Tibial nerve (tissue), 4 donors: ENCODE data around the gene PDZRN3. TPM values are rescaled to one million over a fixed set of nuclear protein-coding genes. Genes with fewer than 3 reads are reported as not detected.

Experiments
- DNase-seq, 2 donors: peaks; one replicate each; pipeline ENCODE4 v3.0.0-alpha.2; 2019; ENCODE audit warnings: low spot score in 2 of 2
- H3K27ac ChIP-seq, 4 donors: fragments of 200-600 bp; sonication (generic) in 3 of 4; one replicate each; pipeline ENCODE4 v1.5.1; 2017 to 2019; ENCODE audit warnings: mild to moderate bottlenecking in 1 of 4
- H3K27me3 ChIP-seq, 2 donors: fragments of 200-600 bp; sonication (generic) in 1 of 2; one replicate each; pipeline versions ENCODE4 v1.5.1 to v1.6.0; 2017 to 2019
- H3K36me3 ChIP-seq, 3 donors: fragments of 200-600 bp; sonication (generic); one replicate each; pipeline ENCODE4 v1.5.1; 2018 to 2019
- H3K4me1 ChIP-seq, 4 donors: fragments of 200-600 bp; sonication (generic) in 3 of 4; one replicate each; pipeline ENCODE4 v1.5.1; 2017 to 2019
- H3K4me3 ChIP-seq, 4 donors: fragments of 200-600 bp; sonication (generic) in 3 of 4; one replicate each; pipeline ENCODE4 v1.5.1; 2017 to 2019; ENCODE audit warnings: mild to moderate bottlenecking in 1 of 4, moderate library complexity in 1 of 4
- H3K9me3 ChIP-seq, 4 donors: fragments of 200-600 bp; sonication (generic) in 3 of 4; one replicate each; pipeline ENCODE4 v1.5.1; 2017 to 2019
- EP300 ChIP-seq, 2 donors: sonication (generic); formaldehyde crosslinking; IDR thresholded peaks; one replicate each; pipeline ENCODE4 v1.6.1; 2017; ENCODE audit warnings: antibody characterized with exemption in 2 of 2, mild to moderate bottlenecking in 1 of 2
- POLR2A ChIP-seq, 2 donors: fragments of 450-650 bp; IDR thresholded peaks; one replicate each; pipeline ENCODE4 v1.6.1; 2017; ENCODE audit warnings: antibody characterized with exemption in 2 of 2, mild to moderate bottlenecking in 2 of 2, moderate library complexity in 2 of 2
- WGBS, 2 donors: methylation state at CpG; one replicate each; pipeline ENCODE4 v1.1.5; 2018; 5-methylcytosine and 5-hydroxymethylcytosine counted together
- total RNA-seq, 4 donors: library from RNA; depleted of rRNA; stranded (reverse); fragments of >200 nt; gene quantifications; one replicate each; pipeline ENCODE4 v1.1.0, GENCODE V29; 2016
- TF ChIP-seq, protein P1 (sequence below), 5 experiments: fragments of 200-600 bp in 3 of 5; fragments of 450-650 bp in 2 of 5; sonication (generic) in 3 of 5; IDR thresholded peaks; one replicate each; pipeline ENCODE4 v1.5.1; 2016 to 2019; ENCODE audit warnings: antibody characterized with exemption in 5 of 5, mild to moderate bottlenecking in 3 of 5, moderate library complexity in 2 of 5

Gene PDZRN3
- total RNA-seq, 4 donors from 2014 or later, result 48.3 to 87.2 (median 64.3) TPM

DNA sequence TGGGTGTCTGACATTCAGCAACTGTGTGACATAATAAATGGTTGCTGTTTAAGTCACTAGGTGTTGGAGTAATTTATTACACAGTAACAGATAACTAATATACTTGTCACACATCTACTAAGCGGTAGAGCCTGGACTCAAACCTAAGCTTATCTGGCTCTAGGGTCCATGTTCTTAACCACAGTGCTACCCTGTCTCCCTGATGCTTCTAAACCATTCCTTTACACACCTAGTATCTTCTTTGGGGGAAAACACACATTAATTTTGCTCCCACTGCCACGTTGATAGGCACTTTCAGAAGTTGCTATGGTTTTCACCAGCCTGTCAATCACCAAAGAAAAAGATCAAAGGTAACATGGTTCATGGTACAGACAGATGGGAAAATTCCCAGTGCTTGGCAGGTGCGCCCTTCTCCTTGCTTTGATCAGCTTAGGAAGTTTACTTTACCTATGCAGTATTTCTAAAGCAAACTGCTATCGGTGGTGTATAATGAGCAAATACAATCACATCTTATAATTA lies 150.8 kb downstream of the PDZRN3 start:
- DNase-seq, result no peak
- no peaks in the 10 kb centered on the region for H3K27me3 ChIP-seq
- no peak overlapping the region for H3K27ac ChIP-seq
- WGBS, 2 donors, result 73 to 84% methylated on average over 4 of the region's 4 CpGs
- no peaks in the 10 kb centered on the region for H3K9me3 ChIP-seq
- no peak for TF ChIP-seq POLR2A (IDR thresholded peaks at IDR 0.05)
- TF ChIP-seq EP300 (IDR thresholded peaks at IDR 0.05), result no peak
- TF ChIP-seq, protein P1, sequence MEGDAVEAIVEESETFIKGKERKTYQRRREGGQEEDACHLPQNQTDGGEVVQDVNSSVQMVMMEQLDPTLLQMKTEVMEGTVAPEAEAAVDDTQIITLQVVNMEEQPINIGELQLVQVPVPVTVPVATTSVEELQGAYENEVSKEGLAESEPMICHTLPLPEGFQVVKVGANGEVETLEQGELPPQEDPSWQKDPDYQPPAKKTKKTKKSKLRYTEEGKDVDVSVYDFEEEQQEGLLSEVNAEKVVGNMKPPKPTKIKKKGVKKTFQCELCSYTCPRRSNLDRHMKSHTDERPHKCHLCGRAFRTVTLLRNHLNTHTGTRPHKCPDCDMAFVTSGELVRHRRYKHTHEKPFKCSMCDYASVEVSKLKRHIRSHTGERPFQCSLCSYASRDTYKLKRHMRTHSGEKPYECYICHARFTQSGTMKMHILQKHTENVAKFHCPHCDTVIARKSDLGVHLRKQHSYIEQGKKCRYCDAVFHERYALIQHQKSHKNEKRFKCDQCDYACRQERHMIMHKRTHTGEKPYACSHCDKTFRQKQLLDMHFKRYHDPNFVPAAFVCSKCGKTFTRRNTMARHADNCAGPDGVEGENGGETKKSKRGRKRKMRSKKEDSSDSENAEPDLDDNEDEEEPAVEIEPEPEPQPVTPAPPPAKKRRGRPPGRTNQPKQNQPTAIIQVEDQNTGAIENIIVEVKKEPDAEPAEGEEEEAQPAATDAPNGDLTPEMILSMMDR (IDR thresholded peaks at IDR 0.05), result no peak
- H3K4me1 ChIP-seq, result peaks cover 0 to 21% (median 3%) of the 10 kb centered on the region in 4 donors
- no peaks in the 10 kb centered on the region for H3K36me3 ChIP-seq
- no peak overlapping the region for H3K4me3 ChIP-seq

DNA sequence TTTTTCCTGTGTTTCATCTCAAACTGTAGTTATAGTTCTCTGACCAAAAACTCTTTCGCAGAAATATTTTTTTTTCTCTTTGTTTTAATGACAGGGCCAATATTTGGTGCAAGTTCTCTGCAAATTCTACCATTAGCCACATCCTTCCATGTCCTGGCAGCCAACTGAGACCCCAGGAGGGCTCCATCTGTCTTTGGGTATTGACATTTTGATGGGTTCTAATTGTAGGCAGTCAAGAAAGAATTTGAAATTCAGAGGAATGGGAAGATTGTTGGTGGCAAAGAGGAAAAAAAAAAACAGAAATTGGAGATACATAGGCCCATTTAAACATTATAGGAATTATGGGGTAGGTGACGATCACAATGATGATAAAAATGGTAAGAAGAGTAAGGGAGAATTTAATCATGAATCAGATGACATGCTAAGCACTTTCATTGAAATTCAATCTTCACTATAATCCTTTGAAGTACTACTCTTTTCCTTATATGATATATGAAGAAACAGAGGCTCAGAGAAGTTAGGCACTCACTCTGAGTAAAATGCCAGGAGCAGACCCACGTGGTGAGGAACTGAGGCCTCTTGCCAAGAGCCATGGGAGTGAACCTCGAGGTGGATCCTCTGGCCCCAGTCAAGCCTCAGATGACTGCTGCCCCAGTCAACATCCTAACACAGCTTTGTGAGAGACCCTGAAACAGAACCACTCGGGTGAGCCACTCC lies 151.4 kb downstream of the PDZRN3 start:
- no peak for DNase-seq
- Histone ChIP-seq H3K36me3 (no peaks in the 10 kb centered on the region), H3K4me3 (no peak overlapping the region), H3K27me3 (no peaks in the 10 kb centered on the region), H3K9me3 (no peaks in the 10 kb centered on the region), H3K4me1 (peaks cover 0 to 21% (median 3%) of the 10 kb centered on the region in 4 donors), H3K27ac (no peak overlapping the region)
- TF ChIP-seq, protein P1 (IDR thresholded peaks at IDR 0.05), result no peak
- TF ChIP-seq EP300 (IDR thresholded peaks at IDR 0.05) (no peak), POLR2A (IDR thresholded peaks at IDR 0.05) (no peak)
- WGBS, 2 donors, result 73 to 80% methylated on average over 5 of the region's 5 CpGs

DNA sequence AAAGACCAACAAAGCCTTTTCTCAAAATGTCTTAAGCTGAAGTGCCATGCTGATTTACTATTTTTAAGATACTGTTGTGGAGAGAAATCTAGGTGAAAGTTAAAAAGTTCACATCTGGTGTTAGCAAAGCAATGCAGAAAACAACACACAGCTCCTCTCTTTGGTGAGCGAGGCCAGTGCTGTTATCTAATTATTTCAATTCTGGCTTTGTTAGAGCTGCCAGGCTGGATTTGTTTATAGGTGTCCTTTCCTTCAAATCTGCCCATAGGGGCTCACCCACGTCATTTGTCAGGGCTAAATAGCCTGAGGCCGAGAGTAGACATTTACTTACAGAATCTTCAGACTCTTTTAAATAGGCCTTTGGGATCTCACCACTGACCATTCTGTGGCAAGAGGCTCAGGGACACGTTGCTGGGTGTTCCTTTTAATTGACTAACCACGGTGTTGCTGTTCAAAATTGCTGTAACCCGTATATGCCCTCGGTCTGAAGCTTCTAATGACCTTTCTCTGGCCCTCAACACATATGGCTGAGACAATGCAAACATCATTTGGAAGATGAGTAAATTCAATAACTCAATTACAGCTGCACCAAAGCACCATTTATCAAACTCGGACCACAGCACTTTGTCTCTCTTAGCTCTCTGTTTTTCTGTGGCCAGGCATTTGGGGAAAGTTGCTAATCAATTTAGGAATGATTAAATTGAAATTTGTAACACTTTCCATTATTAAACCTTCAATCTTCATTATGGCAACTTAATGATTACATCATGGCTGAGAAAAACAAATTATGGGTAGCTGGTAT lies 152.6 kb downstream of the PDZRN3 start:
- Histone ChIP-seq H3K9me3 (no peaks in the 10 kb centered on the region), H3K27me3 (no peaks in the 10 kb centered on the region), H3K4me3 (no peak overlapping the region), H3K4me1 (peaks cover 0 to 21% (median 3%) of the 10 kb centered on the region in 4 donors), H3K27ac (peak overlapping the region in 1 of 4 donors; percentile 61), H3K36me3 (no peaks in the 10 kb centered on the region)
- WGBS, 2 donors, result 39 to 44% methylated on average over 8 of the region's 8 CpGs
- TF ChIP-seq, protein P1 (IDR thresholded peaks at IDR 0.05), result no peak
- peak in 1 of 2 donors; percentile 18 for TF ChIP-seq EP300 (IDR thresholded peaks at IDR 0.05)
- no peak for DNase-seq

DNA sequence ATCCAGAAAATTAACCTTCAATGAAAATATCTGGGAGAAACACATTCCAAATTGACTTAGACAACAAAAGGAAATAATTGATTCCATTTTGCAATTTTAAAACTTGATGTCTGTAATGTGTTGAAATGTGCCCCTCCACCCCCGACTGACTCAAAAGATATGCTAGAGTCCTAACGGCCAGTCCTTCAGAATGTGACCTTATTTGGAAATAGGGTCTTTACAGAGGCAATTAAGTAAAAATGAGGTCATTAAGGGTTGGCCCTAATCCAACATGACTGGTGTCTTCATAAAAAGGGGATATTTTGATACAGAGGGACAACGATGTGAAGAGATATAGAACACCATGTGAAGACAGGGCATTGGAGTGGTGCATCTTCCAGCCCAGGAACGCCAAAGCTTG lies 153.9 kb downstream of the PDZRN3 start:
- Histone ChIP-seq H3K4me3 (no peak overlapping the region), H3K36me3 (no peaks in the 10 kb centered on the region), H3K9me3 (no peaks in the 10 kb centered on the region), H3K27me3 (no peaks in the 10 kb centered on the region), H3K27ac (no peak overlapping the region), H3K4me1 (peaks cover 0 to 21% (median 3%) of the 10 kb centered on the region in 4 donors)
- TF ChIP-seq, protein P1 (IDR thresholded peaks at IDR 0.05), result no peak
- TF ChIP-seq EP300 (IDR thresholded peaks at IDR 0.05) (no peak), POLR2A (IDR thresholded peaks at IDR 0.05) (no peak)
- WGBS, 2 donors, result 63 to 65% methylated on average over 4 of the region's 4 CpGs
- no peak for DNase-seq

DNA sequence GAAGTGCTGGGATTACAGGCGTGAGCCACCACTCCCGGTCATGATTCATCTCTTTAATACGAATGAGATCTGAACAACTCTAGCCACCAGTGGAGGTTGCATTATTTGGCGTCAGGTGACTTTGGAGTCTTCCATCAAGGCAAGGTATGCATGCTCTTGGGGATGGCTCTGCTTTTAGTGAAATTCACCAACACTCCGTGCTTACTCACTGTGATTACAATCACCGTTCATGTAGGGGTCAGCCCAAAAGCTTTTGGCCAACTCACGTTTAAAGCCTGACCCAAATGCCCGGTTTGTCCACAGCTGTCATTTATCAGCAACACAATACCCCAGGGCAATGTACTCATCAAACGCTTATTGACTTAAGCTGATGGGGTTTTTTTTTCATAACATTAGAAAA lies 155.4 kb downstream of the PDZRN3 start:
- no peak for DNase-seq
- WGBS, 2 donors, result 84 to 89% methylated on average over 9 of the region's 9 CpGs
- Histone ChIP-seq H3K36me3 (no peaks in the 10 kb centered on the region), H3K9me3 (no peaks in the 10 kb centered on the region), H3K4me1 (peaks cover 0 to 21% (median 3%) of the 10 kb centered on the region in 4 donors), H3K27me3 (no peaks in the 10 kb centered on the region), H3K4me3 (no peak overlapping the region), H3K27ac (no peak overlapping the region)
- TF ChIP-seq EP300 (IDR thresholded peaks at IDR 0.05) (no peak), POLR2A (IDR thresholded peaks at IDR 0.05) (no peak)
- TF ChIP-seq, protein P1 (IDR thresholded peaks at IDR 0.05), result no peak
